ENCODE data around the gene TSC22D1.
"Not testable (repeated sequence)": the region's sequence is repeated elsewhere in the genome, so short reads cannot be mapped to it uniquely, and the experiment has no call there.

TSC22D1 gene

GRCh38 chr13:44566601-44567000, 9.5 kb downstream of the TSC22D1 start:
- H3K36me3 Mint-ChIP-seq (ENCODE audit: low read depth) = peaks cover 48% of the 10 kb centered on the region
- no peak overlapping the region for H3K27ac Mint-ChIP-seq
- no peak overlapping the region for H3K4me3 Mint-ChIP-seq
- H3K4me1 Mint-ChIP-seq = peaks cover 34% of the 10 kb centered on the region
- peaks cover 8% of the 10 kb centered on the region for H3K9me3 Mint-ChIP-seq
- no peak for DNase-seq
- no peak for TF ChIP-seq CTCF (IDR thresholded peaks at IDR 0.05)
- H3K27me3 Mint-ChIP-seq (ENCODE audit: low read depth, poor library complexity) = no peaks in the 10 kb centered on the region

GRCh38 chr13:44565881-44566280, 10.2 kb downstream of the TSC22D1 start:
- Mint-ChIP-seq H3K36me3 (ENCODE audit: low read depth) (peaks cover 49% of the 10 kb centered on the region), H3K4me3 (no peak overlapping the region), H3K27ac (no peak overlapping the region), H3K27me3 (ENCODE audit: low read depth, poor library complexity) (no peaks in the 10 kb centered on the region), H3K4me1 (peaks cover 38% of the 10 kb centered on the region), H3K9me3 (peaks cover 8% of the 10 kb centered on the region)
- DNase-seq = no peak
- TF ChIP-seq CTCF (IDR thresholded peaks at IDR 0.05) = no peak

DNA sequence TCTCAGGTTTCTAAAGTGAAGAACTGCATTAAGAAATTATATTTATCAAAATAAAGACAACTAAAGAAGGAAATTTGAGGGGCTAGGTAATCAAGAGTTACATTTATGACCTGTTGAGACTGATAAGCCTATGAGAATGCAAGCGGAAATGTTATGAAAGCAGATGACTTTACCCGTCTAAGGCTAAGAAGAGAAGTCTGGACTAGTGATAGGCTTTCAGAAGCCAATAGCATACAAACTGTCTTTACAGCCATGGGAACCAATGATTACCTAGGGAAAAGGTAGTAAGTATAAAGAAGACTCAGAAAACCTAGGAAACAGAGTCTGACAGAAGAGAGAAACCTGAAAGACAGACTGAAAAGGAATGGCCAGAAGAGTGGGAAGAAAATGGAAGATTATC, 11.2 kb downstream of the TSC22D1 start:
- DNase-seq = no peak
- Mint-ChIP-seq H3K36me3 (ENCODE audit: low read depth) (peaks cover 55% of the 10 kb centered on the region), H3K27ac (no peak overlapping the region), H3K4me3 (no peak overlapping the region), H3K9me3 (peaks cover 8% of the 10 kb centered on the region), H3K27me3 (ENCODE audit: low read depth, poor library complexity) (no peaks in the 10 kb centered on the region), H3K4me1 (peaks cover 38% of the 10 kb centered on the region)
- no peak for TF ChIP-seq CTCF (IDR thresholded peaks at IDR 0.05)

DNA sequence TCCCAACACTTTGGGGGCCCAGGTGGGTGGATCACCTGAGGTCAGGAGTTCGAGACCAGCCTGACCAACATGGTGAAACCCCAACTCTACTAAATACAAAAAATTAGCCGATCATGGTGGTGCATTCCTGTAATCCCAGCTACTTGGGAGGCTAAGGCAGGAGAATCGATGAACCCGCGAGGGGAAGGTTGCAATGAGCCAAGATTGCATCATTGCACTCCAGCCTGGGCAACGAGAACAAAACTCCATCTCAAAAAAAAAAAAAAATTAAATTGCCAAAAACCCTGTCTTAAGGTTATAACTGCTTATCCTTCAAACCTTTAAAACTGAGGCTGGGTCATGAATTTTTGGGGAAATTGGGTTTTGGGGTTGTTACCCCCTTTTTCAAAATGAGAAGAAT, 13.3 kb downstream of the TSC22D1 start:
- H3K27ac Mint-ChIP-seq = not testable (repeated sequence)

DNA sequence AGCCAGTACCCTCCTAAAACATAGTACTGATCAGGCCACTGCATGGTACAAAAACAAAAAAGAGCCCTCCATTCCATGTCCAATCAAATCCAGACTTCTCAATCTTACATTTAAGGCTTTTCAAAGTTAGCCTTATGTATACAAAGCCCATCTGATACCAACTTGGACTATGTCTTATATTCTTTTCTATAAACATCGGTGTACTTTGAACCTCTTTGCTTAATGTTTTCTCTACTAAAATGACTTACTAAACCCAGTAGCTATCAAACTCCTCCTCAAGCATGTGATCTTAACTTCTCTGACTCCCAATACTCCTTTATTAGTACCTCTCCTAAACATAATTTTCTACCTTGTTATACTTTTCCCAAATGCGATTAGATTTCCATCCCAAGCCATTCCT, 14.8 kb downstream of the TSC22D1 start:
- no peaks in the 10 kb centered on the region for H3K9me3 Mint-ChIP-seq
- H3K27me3 Mint-ChIP-seq (ENCODE audit: low read depth, poor library complexity) = no peaks in the 10 kb centered on the region
- H3K4me3 Mint-ChIP-seq = no peak overlapping the region
- peaks cover 40% of the 10 kb centered on the region for H3K36me3 Mint-ChIP-seq (ENCODE audit: low read depth)
- H3K27ac Mint-ChIP-seq = no peak overlapping the region
- TF ChIP-seq CTCF (IDR thresholded peaks at IDR 0.05) = no peak
- no peak for DNase-seq
- H3K4me1 Mint-ChIP-seq = peaks cover 11% of the 10 kb centered on the region

More for the DNA sequence above, 13.3 kb downstream of the TSC22D1 start:
- Mint-ChIP-seq H3K36me3 (ENCODE audit: low read depth) (peaks cover 44% of the 10 kb centered on the region), H3K4me1 (peaks cover 26% of the 10 kb centered on the region)
- H3K4me3 Mint-ChIP-seq; H3K27me3 Mint-ChIP-seq (ENCODE audit: low read depth, poor library complexity); H3K9me3 Mint-ChIP-seq; DNase-seq: not testable (repeated sequence)

DNA sequence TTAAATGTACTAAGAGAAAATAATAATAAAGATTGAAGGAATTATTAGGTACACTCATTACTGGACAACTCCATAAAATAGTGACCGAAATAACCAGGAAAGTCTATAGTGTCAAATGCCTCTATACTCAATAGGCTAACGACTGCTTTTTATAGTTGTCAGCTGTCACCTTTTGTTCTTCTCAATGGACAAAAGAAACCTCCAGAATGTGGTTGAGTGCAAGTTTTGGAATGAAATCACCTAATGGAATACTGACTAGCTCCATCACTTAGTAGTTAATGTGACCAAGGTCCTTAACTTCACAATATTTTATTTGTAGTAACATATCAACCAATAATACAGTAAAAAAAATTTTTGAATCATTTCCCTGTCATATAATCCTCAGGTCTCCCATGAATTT, 18.1 kb downstream of the TSC22D1 start:
- Mint-ChIP-seq H3K36me3 (ENCODE audit: low read depth) (peaks cover 54% of the 10 kb centered on the region), H3K27ac (no peak overlapping the region), H3K4me3 (no peak overlapping the region), H3K4me1 (peaks cover 5% of the 10 kb centered on the region), H3K27me3 (ENCODE audit: low read depth, poor library complexity) (no peaks in the 10 kb centered on the region), H3K9me3 (no peaks in the 10 kb centered on the region)
- DNase-seq = no peak
- no peak for TF ChIP-seq CTCF (IDR thresholded peaks at IDR 0.05)

Measured in nephron progenitor cell (in vitro differentiated cells).